HCT116 (cell line): Measurements from ENCODE around the gene ASCC1. TPM values are rescaled to one million over a fixed set of nuclear protein-coding genes. Genes with fewer than 3 reads are reported as not detected.

Experiments
- ATAC-seq: fragments of 200-7000 bp; cut with Tn5 transposase; 2 replicates; pipeline ENCODE4 v1.9.1; 2020; ENCODE audit warnings: mild to moderate bottlenecking, moderate library complexity
- BruUV-seq: library from RNA; stranded (reverse); fragments of 400-500 nt; replicated peaks from 2 replicates; lab custom pipeline; 2021; lab: Mats Ljungman, UMichigan
- CTCF ChIA-PET: fragments of 300-600 bp; sonication (Branson Sonifier 250); formaldehyde crosslinking; loops from one replicate; lab custom pipeline; 2021; ENCODE audit warnings: antibody characterized with exemption; lab: Charles Lee
- POLR2A ChIA-PET: fragments of 300-600, 350-600 bp; sonication (Branson Sonifier 250); formaldehyde crosslinking; loops from one replicate; lab custom pipeline; 2021; ENCODE audit warnings: antibody characterized with exemption; lab: Charles Lee
- RAD21 ChIA-PET, 2 experiments: fragments of 300-600 bp; sonication (Branson Sonifier 250); formaldehyde crosslinking; loops; one replicate each; lab custom pipeline; 2023; ENCODE audit warnings: low total read pairs in 2 of 2; ENCODE audit not compliant: uncharacterized antibody in 2 of 2, unreplicated experiment in 2 of 2, low non-redundant PET in 1 of 2; lab: Charles Lee
- DNase-seq: peaks from one replicate; pipeline ENCODE4 v3.0.0-alpha.2; 2010; ENCODE audit warnings: low read depth, low spot score
- H2AFZ ChIP-seq: fragments of 200-600 bp; shearing (Covaris generic), sonication (generic); 2 replicates; pipeline ENCODE4 v1.6.1; 2017; ENCODE audit warnings: low read depth, mixed run types, mixed read lengths, antibody characterized with exemption, low read length; ENCODE audit not compliant: poor library complexity, severe bottlenecking
- H3K27ac ChIP-seq: 2 replicates; pipeline ENCODE4 v1.5.1; 2012; ENCODE audit warnings: low read depth, low read length
- H3K27me3 ChIP-seq: fragments of 200-600 bp; sonication (generic); 2 replicates; pipeline ENCODE4 v1.6.1; 2016; ENCODE audit warnings: mixed run types, low read length, mixed read lengths; ENCODE audit not compliant: insufficient read depth
- H3K36me3 ChIP-seq, 2 experiments: fragments of 200-500 bp in 1 of 2; fragments of 200-600 bp in 1 of 2; sonication (Bioruptor generic) in 1 of 2; sonication (generic) in 1 of 2; 2 replicates each; pipeline versions ENCODE4 v1.5.1 to v1.6.1; 2014 to 2016; ENCODE audit warnings: low read length in 2 of 2, inconsistent platforms in 1 of 2, mixed read lengths in 1 of 2, mixed run types in 1 of 2; ENCODE audit not compliant: insufficient read depth in 2 of 2, control insufficient read depth in 1 of 2
- H3K4me1 ChIP-seq, 2 experiments: fragments of 200-600 bp in 1 of 2; sonication (generic) in 1 of 2; 2 replicates each; pipeline versions ENCODE4 v1.5.1 to v1.6.1; 2012 to 2017; ENCODE audit warnings: low read length in 2 of 2, inconsistent platforms in 1 of 2, mild to moderate bottlenecking in 1 of 2, mixed read lengths in 1 of 2, mixed run types in 1 of 2, moderate library complexity in 1 of 2; ENCODE audit not compliant: insufficient read depth in 2 of 2, control insufficient read depth in 1 of 2
- H3K4me2 ChIP-seq: fragments of 200-600 bp; sonication (generic); 2 replicates; pipeline ENCODE4 v1.6.1; 2017; ENCODE audit warnings: mixed run types, low read length, mixed read lengths
- H3K4me3 ChIP-seq, 2 experiments: fragments of 200-600 bp in 1 of 2; sonication (generic) in 1 of 2; replicated peaks in 1 of 2; 2 replicates each; pipeline ENCODE4 v1.5.1; 2011 to 2016; ENCODE audit warnings: low read length in 2 of 2, control low read depth in 1 of 2, low read depth in 1 of 2, mild to moderate bottlenecking in 1 of 2, mixed read lengths in 1 of 2, mixed run types in 1 of 2
- H3K79me2 ChIP-seq: fragments of 200-600 bp; sonication (generic); 2 replicates; pipeline ENCODE4 v1.6.1; 2017; ENCODE audit warnings: mild to moderate bottlenecking, mixed run types, low read length, moderate library complexity, mixed read lengths; ENCODE audit not compliant: insufficient read depth
- H3K9ac ChIP-seq: fragments of 200-600 bp; sonication (generic); 2 replicates; pipeline ENCODE4 v1.6.1; 2016; ENCODE audit warnings: low read length, mixed read lengths
- H3K9me2 ChIP-seq: fragments of 200-600 bp; sonication (generic), shearing (Covaris generic); 2 replicates; pipeline ENCODE4 v1.6.1; 2017; ENCODE audit warnings: mixed run types, mild to moderate bottlenecking, moderate library complexity; ENCODE audit not compliant: insufficient read depth
- H3K9me3 ChIP-seq, 2 experiments: fragments of 200-500 bp in 1 of 2; fragments of 200-600 bp in 1 of 2; sonication (Bioruptor generic) in 1 of 2; sonication (generic) in 1 of 2; 2 replicates each; pipeline ENCODE4 v1.6.1; 2014 to 2017; ENCODE audit warnings: low read length in 2 of 2, mixed read lengths in 2 of 2, inconsistent platforms in 1 of 2, low read depth in 1 of 2, mild to moderate bottlenecking in 1 of 2, mixed run types in 1 of 2, moderate library complexity in 1 of 2; ENCODE audit not compliant: control insufficient read depth in 1 of 2, insufficient read depth in 1 of 2
- H4K20me1 ChIP-seq: fragments of 200-600 bp; sonication (generic), shearing (Covaris generic); 2 replicates; pipeline ENCODE4 v1.6.1; 2017; ENCODE audit warnings: mixed run types, mild to moderate bottlenecking, moderate library complexity; ENCODE audit not compliant: insufficient read depth
- CEBPB ChIP-seq: IDR thresholded peaks from 2 replicates; pipeline ENCODE4 v1.6.1; 2012; ENCODE audit warnings: low read depth
- EGR1 ChIP-seq: IDR thresholded peaks from 2 replicates; pipeline ENCODE4 v1.6.1; 2012; ENCODE audit warnings: low read depth
- EZH2 ChIP-seq: fragments of 200-600 bp; sonication (generic); IDR thresholded peaks from 2 replicates; pipeline ENCODE4 v1.6.1; 2017; ENCODE audit warnings: antibody characterized with exemption, mixed run types
- FOSL1 ChIP-seq: IDR thresholded peaks from 2 replicates; pipeline ENCODE4 v1.6.1; 2012; ENCODE audit warnings: low read depth
- POLR2AphosphoS5 ChIP-seq: IDR thresholded peaks from 2 replicates; pipeline ENCODE4 v1.6.1; 2011; ENCODE audit warnings: mild to moderate bottlenecking, low read depth, low read length, moderate library complexity
- RAD21 ChIP-seq: IDR thresholded peaks from 2 replicates; pipeline ENCODE4 v1.6.1; 2012; ENCODE audit warnings: low read depth, mild to moderate bottlenecking
- SP1 ChIP-seq: IDR thresholded peaks from 2 replicates; pipeline ENCODE4 v1.6.1; 2012; ENCODE audit warnings: low read depth
- SRF ChIP-seq: IDR thresholded peaks from 2 replicates; pipeline ENCODE4 v1.6.1; 2012; ENCODE audit warnings: low read depth
- TCF7L2 ChIP-seq: IDR thresholded peaks from 2 replicates; pipeline ENCODE4 v1.7.0; 2011; ENCODE audit warnings: borderline replicate concordance, inconsistent platforms; ENCODE audit not compliant: insufficient read depth, insufficient read length; ENCODE audit errors: extremely low read depth
- YY1 ChIP-seq: IDR thresholded peaks from 2 replicates; pipeline ENCODE4 v1.6.1; 2011; ENCODE audit warnings: low read length, low read depth, moderate library complexity, mild to moderate bottlenecking; ENCODE audit not compliant: insufficient replicate concordance; ENCODE audit errors: extremely low read depth
- intact Hi-C: fragments of 100-400 bp; cut with micrococcal nuclease; formaldehyde crosslinking; loops from 2 replicates; pipeline ENCODE4 v1.10.0; 2022
- total RNA-seq: library from RNA; stranded (reverse); gene quantifications from one replicate; pipeline ENCODE4 v1.2.1, GENCODE V29; 2021; ENCODE audit not compliant: unreplicated experiment
- TF ChIP-seq, protein P1 (sequence below): IDR thresholded peaks from 2 replicates; pipeline ENCODE4 v1.6.1; 2011; ENCODE audit warnings: mild to moderate bottlenecking, low read length, moderate library complexity; ENCODE audit not compliant: insufficient replicate concordance; ENCODE audit errors: extremely low read depth
- TF ChIP-seq, protein P2 (sequence below): IDR thresholded peaks from 2 replicates; pipeline ENCODE4 v1.6.1; 2012
- TF ChIP-seq, protein P3 (sequence below): IDR thresholded peaks from 2 replicates; pipeline ENCODE4 v1.6.1; 2012; ENCODE audit warnings: low read depth

Gene ASCC1
- total RNA-seq, 1 experiment from 2014 or later: 34.5 TPM

DNA sequence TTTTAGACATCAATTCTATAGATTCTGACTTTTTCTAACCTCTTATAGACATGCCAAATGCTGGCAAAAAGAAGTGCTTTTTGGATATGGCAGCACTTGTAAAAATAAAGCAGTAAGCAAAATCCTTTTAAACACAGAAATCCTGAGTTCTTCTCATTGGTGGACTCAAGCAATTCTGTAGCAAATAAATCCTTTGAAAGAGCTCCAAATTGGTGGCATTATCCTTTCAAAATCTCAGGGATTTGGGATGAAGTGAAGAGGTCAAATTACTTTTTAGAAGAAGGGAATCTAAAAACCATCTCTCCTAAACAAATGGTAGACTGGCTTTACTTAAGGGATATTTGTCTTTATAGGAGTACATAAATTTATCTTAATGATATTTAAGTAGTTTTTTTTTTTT is 17.5 kb upstream of the ASCC1 start:
- no peak for TF ChIP-seq EZH2
- TF ChIP-seq RAD21: no peak
- TF ChIP-seq, protein P1, sequence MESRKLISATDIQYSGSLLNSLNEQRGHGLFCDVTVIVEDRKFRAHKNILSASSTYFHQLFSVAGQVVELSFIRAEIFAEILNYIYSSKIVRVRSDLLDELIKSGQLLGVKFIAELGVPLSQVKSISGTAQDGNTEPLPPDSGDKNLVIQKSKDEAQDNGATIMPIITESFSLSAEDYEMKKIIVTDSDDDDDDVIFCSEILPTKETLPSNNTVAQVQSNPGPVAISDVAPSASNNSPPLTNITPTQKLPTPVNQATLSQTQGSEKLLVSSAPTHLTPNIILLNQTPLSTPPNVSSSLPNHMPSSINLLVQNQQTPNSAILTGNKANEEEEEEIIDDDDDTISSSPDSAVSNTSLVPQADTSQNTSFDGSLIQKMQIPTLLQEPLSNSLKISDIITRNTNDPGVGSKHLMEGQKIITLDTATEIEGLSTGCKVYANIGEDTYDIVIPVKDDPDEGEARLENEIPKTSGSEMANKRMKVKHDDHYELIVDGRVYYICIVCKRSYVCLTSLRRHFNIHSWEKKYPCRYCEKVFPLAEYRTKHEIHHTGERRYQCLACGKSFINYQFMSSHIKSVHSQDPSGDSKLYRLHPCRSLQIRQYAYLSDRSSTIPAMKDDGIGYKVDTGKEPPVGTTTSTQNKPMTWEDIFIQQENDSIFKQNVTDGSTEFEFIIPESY: no peak
- no peak for TF ChIP-seq YY1
- TF ChIP-seq, protein P2, sequence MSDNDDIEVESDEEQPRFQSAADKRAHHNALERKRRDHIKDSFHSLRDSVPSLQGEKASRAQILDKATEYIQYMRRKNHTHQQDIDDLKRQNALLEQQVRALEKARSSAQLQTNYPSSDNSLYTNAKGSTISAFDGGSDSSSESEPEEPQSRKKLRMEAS: no peak
- no peak for TF ChIP-seq POLR2AphosphoS5
- TF ChIP-seq, protein P3, sequence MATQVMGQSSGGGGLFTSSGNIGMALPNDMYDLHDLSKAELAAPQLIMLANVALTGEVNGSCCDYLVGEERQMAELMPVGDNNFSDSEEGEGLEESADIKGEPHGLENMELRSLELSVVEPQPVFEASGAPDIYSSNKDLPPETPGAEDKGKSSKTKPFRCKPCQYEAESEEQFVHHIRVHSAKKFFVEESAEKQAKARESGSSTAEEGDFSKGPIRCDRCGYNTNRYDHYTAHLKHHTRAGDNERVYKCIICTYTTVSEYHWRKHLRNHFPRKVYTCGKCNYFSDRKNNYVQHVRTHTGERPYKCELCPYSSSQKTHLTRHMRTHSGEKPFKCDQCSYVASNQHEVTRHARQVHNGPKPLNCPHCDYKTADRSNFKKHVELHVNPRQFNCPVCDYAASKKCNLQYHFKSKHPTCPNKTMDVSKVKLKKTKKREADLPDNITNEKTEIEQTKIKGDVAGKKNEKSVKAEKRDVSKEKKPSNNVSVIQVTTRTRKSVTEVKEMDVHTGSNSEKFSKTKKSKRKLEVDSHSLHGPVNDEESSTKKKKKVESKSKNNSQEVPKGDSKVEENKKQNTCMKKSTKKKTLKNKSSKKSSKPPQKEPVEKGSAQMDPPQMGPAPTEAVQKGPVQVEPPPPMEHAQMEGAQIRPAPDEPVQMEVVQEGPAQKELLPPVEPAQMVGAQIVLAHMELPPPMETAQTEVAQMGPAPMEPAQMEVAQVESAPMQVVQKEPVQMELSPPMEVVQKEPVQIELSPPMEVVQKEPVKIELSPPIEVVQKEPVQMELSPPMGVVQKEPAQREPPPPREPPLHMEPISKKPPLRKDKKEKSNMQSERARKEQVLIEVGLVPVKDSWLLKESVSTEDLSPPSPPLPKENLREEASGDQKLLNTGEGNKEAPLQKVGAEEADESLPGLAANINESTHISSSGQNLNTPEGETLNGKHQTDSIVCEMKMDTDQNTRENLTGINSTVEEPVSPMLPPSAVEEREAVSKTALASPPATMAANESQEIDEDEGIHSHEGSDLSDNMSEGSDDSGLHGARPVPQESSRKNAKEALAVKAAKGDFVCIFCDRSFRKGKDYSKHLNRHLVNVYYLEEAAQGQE: no peak
- TF ChIP-seq CEBPB: no peak
- TF ChIP-seq EGR1: no peak
- no peak for TF ChIP-seq TCF7L2
- TF ChIP-seq FOSL1: no peak
- no peak for TF ChIP-seq SRF
- no peak for TF ChIP-seq SP1
- no TSS peak for BruUV-seq
- DNase-seq: no peak
- peaks cover 4 to 26% of the 10 kb centered on the region in 2 experiments; a peak in 3 of 4 replicates for H3K36me3 ChIP-seq
- ChIA-PET CTCF (interaction anchor here (1.0 kb wide), 1 partner anchor 15 kb away, joined by 3 read pairs; no protein-coding TSS in a partner anchor), RAD21 (no interaction called here), POLR2A (interaction anchor here (2.0 kb wide), 1 partner anchor 40 kb away, joined by 5 read pairs; the partner anchor contains the start of gene DDIT4)
- intact Hi-C loops: no loop called here
- H3K27ac ChIP-seq: no peak overlapping the region
- no peak overlapping the region for H2AFZ ChIP-seq
- no peak for ATAC-seq
- H3K4me2 ChIP-seq: no peak overlapping the region
- H3K9me3 ChIP-seq: no peaks in the 10 kb centered on the region
- H4K20me1 ChIP-seq: no peaks in the 10 kb centered on the region
- peaks cover 10% of the 10 kb centered on the region; the same call in 1 of the 2 replicates for H3K79me2 ChIP-seq
- no peak overlapping the region for H3K4me3 ChIP-seq
- no peaks in the 10 kb centered on the region for H3K27me3 ChIP-seq
- H3K9ac ChIP-seq: no peak overlapping the region
- H3K9me2 ChIP-seq: no peaks in the 10 kb centered on the region
- H3K4me1 ChIP-seq: no peaks in the 10 kb centered on the region
